Endothelial cell of umbilical vein (primary cell): Measurements from ENCODE around the gene ISY1. TPM values are rescaled to one million over a fixed set of nuclear protein-coding genes. Genes with fewer than 3 reads are reported as not detected.

ENCODE experiments used
- BruUV-seq: library from RNA; stranded (reverse); fragments of 400-500 nt; replicated peaks from 2 replicates; lab custom pipeline; 2021; lab: Mats Ljungman, UMichigan
- CTCF ChIA-PET: fragments of 300-600, 350-600 bp; sonication (Branson Sonifier 250); formaldehyde crosslinking; loops from one replicate; lab custom pipeline; 2021; ENCODE audit warnings: antibody characterized with exemption, inconsistent platforms; lab: Charles Lee
- POLR2A ChIA-PET: fragments of 300-600, 350-600 bp; sonication (Branson Sonifier 250); formaldehyde crosslinking; loops from one replicate; lab custom pipeline; 2021; ENCODE audit warnings: antibody characterized with exemption, inconsistent platforms; lab: Charles Lee
- DNase-seq: peaks from one replicate; pipeline ENCODE4 v3.0.0-alpha.2; 2011; ENCODE audit warnings: low read depth, low spot score
- FAIRE-seq: peaks from 2 replicates; lab custom pipeline; 2011; peaks lifted over from hg19 to GRCh38; lab: Jason Lieb, UNC
- H2AFZ ChIP-seq: 2 replicates; pipeline ENCODE4 v1.6.0; 2012; ENCODE audit warnings: low read depth, low read length, control low read depth, inconsistent platforms
- H3K27ac ChIP-seq: 2 replicates; pipeline ENCODE4 v1.5.1; 2011; ENCODE audit warnings: low read depth, mild to moderate bottlenecking, control low read depth, low read length, moderate library complexity; ENCODE audit not compliant: insufficient read depth
- H3K27me3 ChIP-seq, 2 experiments: 2 replicates each; pipeline versions ENCODE4 v1.6.0 to v1.6.1; 2011; ENCODE audit warnings: low read length in 2 of 2, mixed read lengths in 1 of 2; ENCODE audit not compliant: control insufficient read depth in 2 of 2, insufficient read depth in 2 of 2
- H3K36me3 ChIP-seq, 2 experiments: 2 replicates in 1 of 2; 3 replicates in 1 of 2; pipeline ENCODE4 v1.5.1; 2011; ENCODE audit warnings: low read length in 2 of 2, mild to moderate bottlenecking in 1 of 2, moderate library complexity in 1 of 2; ENCODE audit not compliant: control insufficient read depth in 2 of 2, insufficient read depth in 2 of 2; ENCODE audit errors: extremely low read depth in 1 of 2
- H3K4me1 ChIP-seq: 3 replicates; pipeline ENCODE4 v1.5.1; 2011; ENCODE audit warnings: mild to moderate bottlenecking, low read length; ENCODE audit not compliant: control insufficient read depth, insufficient read depth; ENCODE audit errors: extremely low read depth
- H3K4me2 ChIP-seq: 2 replicates; pipeline ENCODE4 v1.6.1; 2011; ENCODE audit warnings: low read length, control low read depth, mixed read lengths; ENCODE audit not compliant: insufficient read depth
- H3K4me3 ChIP-seq, 3 experiments: fragments of 200-600 bp in 1 of 3; sonication (generic), shearing (Covaris generic) in 1 of 3; replicated peaks in 1 of 3; 2 replicates each; pipeline ENCODE4 v1.5.1; 2011 to 2016; ENCODE audit warnings: control low read depth in 3 of 3, low read length in 3 of 3, mild to moderate bottlenecking in 2 of 3, inconsistent platforms in 1 of 3, low read depth in 1 of 3, moderate library complexity in 1 of 3; ENCODE audit not compliant: insufficient read depth in 1 of 3
- H3K79me2 ChIP-seq: 2 replicates; pipeline ENCODE4 v1.6.0; 2012; ENCODE audit warnings: low read length, inconsistent platforms; ENCODE audit not compliant: control insufficient read depth, insufficient read depth
- H3K9ac ChIP-seq: replicated peaks from 2 replicates; pipeline ENCODE3; 2011; ENCODE audit warnings: low read length, control low read depth; ENCODE audit not compliant: insufficient read depth; ENCODE audit errors: extremely low read depth
- H3K9me1 ChIP-seq: replicated peaks from 3 replicates; pipeline ENCODE4 v1.6.0; 2011; ENCODE audit warnings: mild to moderate bottlenecking, low read length; ENCODE audit not compliant: control insufficient read depth, insufficient read depth; ENCODE audit errors: extremely low read depth
- H3K9me3 ChIP-seq: replicated peaks from 2 replicates; pipeline ENCODE4 v1.5.1; 2012; ENCODE audit warnings: low read length, inconsistent platforms; ENCODE audit not compliant: control insufficient read depth, insufficient read depth
- H4K20me1 ChIP-seq: replicated peaks from 2 replicates; pipeline ENCODE3; 2011; ENCODE audit warnings: mild to moderate bottlenecking, low read length; ENCODE audit not compliant: control insufficient read depth, insufficient read depth; ENCODE audit errors: extremely low read depth
- EZH2 ChIP-seq: IDR thresholded peaks from 2 replicates; pipeline ENCODE4 v1.6.1; 2012; ENCODE audit warnings: borderline replicate concordance, low read depth, mild to moderate bottlenecking, moderate library complexity, low read length, inconsistent platforms; ENCODE audit not compliant: severe bottlenecking
- FOS ChIP-seq: IDR thresholded peaks from 2 replicates; pipeline ENCODE4 v1.6.1; 2011; ENCODE audit warnings: mild to moderate bottlenecking, low read length, moderate library complexity, borderline replicate concordance; ENCODE audit not compliant: insufficient read depth
- GATA2 ChIP-seq: IDR thresholded peaks from 2 replicates; pipeline ENCODE4 v1.7.0; 2011; ENCODE audit warnings: low read depth, mild to moderate bottlenecking, moderate library complexity, mixed read lengths, low read length; ENCODE audit not compliant: insufficient read length, insufficient read depth
- JUN ChIP-seq: IDR thresholded peaks from 2 replicates; pipeline ENCODE4 v1.6.1; 2011; ENCODE audit warnings: borderline replicate concordance, low read depth; ENCODE audit not compliant: insufficient read length, insufficient read depth
- MAX ChIP-seq: IDR thresholded peaks from 2 replicates; pipeline ENCODE4 v1.6.1; 2011; ENCODE audit not compliant: insufficient read depth, insufficient read length
- MYC ChIP-seq: IDR thresholded peaks from one replicate; pipeline ENCODE4 v1.6.1; 2011; ENCODE audit warnings: mild to moderate bottlenecking, low read depth, low read length
- POLR2A ChIP-seq: IDR thresholded peaks from 2 replicates; pipeline ENCODE4 v1.6.1; 2012; ENCODE audit warnings: low read depth, mild to moderate bottlenecking, control low read depth, low read length
- POLR2AphosphoS5 ChIP-seq: IDR thresholded peaks from 2 replicates; pipeline ENCODE4 v1.6.1; 2012; ENCODE audit warnings: low read depth, mild to moderate bottlenecking, control low read depth, low read length, moderate library complexity; ENCODE audit not compliant: insufficient read depth
- dilution Hi-C: fragments of 300-500 bp; cut with MboI; formaldehyde crosslinking; loops from one replicate; pipeline ENCODE4 v1.15.0; 2019; ENCODE audit warnings: low sequenced_read_pairs; ENCODE audit not compliant: extremely low pct_ligation_motif_present
- intact Hi-C: fragments of 100-400 bp; cut with micrococcal nuclease; formaldehyde crosslinking; loops from one replicate; pipeline ENCODE4 v1.10.0; 2022
- polyA plus RNA-seq, 4 experiments: library from polyadenylated mRNA; depleted of rRNA in 3 of 4; stranded (reverse) in 3 of 4; unstranded in 1 of 4; fragments of >200 nt; gene quantifications; 2 replicates each; pipeline versions ENCODE4 v1.2.1 to v1.2.3, GENCODE V29; 2011 to 2012; ENCODE audit warnings: missing spikeins in 1 of 4
- total RNA-seq: library from RNA; stranded (reverse); gene quantifications from 2 replicates; pipeline ENCODE4 v1.2.3, GENCODE V29; 2021
- TF ChIP-seq, protein P1 (sequence below), 2 donors: IDR thresholded peaks; 1 replicate in 1 of 2; 2 replicates in 1 of 2; pipeline ENCODE4 v1.5.1; 2011; ENCODE audit warnings: low read length in 2 of 2, mild to moderate bottlenecking in 2 of 2, moderate library complexity in 2 of 2, control low read depth in 1 of 2, inconsistent platforms in 1 of 2, low read depth in 1 of 2; ENCODE audit not compliant: insufficient read depth in 1 of 2; ENCODE audit errors: extremely low read depth in 1 of 2

Gene ISY1
- total and polyA plus RNA-seq, 2 donors (not counting 3 experiments of a cell fraction or from before 2014, with no cell fraction given), result 50.7 to 59.4 TPM

GRCh38 chr3:129100274-129100673 lies 60.6 kb downstream of the ISY1 start:
- TF ChIP-seq, protein P1, sequence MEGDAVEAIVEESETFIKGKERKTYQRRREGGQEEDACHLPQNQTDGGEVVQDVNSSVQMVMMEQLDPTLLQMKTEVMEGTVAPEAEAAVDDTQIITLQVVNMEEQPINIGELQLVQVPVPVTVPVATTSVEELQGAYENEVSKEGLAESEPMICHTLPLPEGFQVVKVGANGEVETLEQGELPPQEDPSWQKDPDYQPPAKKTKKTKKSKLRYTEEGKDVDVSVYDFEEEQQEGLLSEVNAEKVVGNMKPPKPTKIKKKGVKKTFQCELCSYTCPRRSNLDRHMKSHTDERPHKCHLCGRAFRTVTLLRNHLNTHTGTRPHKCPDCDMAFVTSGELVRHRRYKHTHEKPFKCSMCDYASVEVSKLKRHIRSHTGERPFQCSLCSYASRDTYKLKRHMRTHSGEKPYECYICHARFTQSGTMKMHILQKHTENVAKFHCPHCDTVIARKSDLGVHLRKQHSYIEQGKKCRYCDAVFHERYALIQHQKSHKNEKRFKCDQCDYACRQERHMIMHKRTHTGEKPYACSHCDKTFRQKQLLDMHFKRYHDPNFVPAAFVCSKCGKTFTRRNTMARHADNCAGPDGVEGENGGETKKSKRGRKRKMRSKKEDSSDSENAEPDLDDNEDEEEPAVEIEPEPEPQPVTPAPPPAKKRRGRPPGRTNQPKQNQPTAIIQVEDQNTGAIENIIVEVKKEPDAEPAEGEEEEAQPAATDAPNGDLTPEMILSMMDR (IDR thresholded peaks at IDR 0.05; ENCODE audit: extremely low read depth in 1 of 2, insufficient read depth in 1 of 2, low read depth in 1 of 2, low read length in 2 of 2), result no peak
- TF ChIP-seq GATA2 (no peak), POLR2AphosphoS5 (no peak), FOS (no peak), MYC (no peak), POLR2A (no peak), MAX (no peak), EZH2 (no peak), JUN (no peak)
- Histone ChIP-seq H3K4me1 (no peaks in the 10 kb centered on the region), H3K27me3 (no peaks in the 10 kb centered on the region), H3K27ac (no peak overlapping the region), H3K9me3 (no peaks in the 10 kb centered on the region), H3K9me1 (no peaks in the 10 kb centered on the region), H3K79me2 (peaks cover 8% of the 10 kb centered on the region), H3K4me2 (no peak overlapping the region), H3K36me3 (peaks cover 0 to 8% of the 10 kb centered on the region in 2 experiments), H4K20me1 (peaks cover 5% of the 10 kb centered on the region), H3K9ac (no peak overlapping the region), H3K4me3 (no peak overlapping the region), H2AFZ (no peak overlapping the region)
- DNase-seq (no peak), FAIRE-seq (no peak)
- intact Hi-C loops (no loop called here), dilution Hi-C loops (loop anchor here (25.0 kb wide), 1 partner anchor 188 kb away; no protein-coding TSS in a partner anchor)
- POLR2A ChIA-PET, result no interaction called here
- BruUV-seq, result no TSS peak
- CTCF ChIA-PET, result interaction anchor here (1.7 to 3.1 kb wide), 3 partner anchors 12 to 130 kb away, joined by 5 to 21 read pairs (median 9); no protein-coding TSS in a partner anchor
